Transverse colon (tissue), 4 donors: ENCODE measurements around the gene HOXB9. TPM values are rescaled to one million over a fixed set of nuclear protein-coding genes. Genes with fewer than 3 reads are reported as not detected.

Experiments
- DNase-seq: peaks from one replicate; pipeline ENCODE4 v3.0.0-alpha.2; 2019
- H3K27ac ChIP-seq, 4 donors: fragments of 200-600 bp; sonication (generic); 2 replicates each; pipeline ENCODE4 v1.5.1; 2016 to 2018; ENCODE audit warnings: inconsistent platforms in 4 of 4
- H3K27me3 ChIP-seq: fragments of 200-600 bp; sonication (generic); 2 replicates; pipeline ENCODE4 v1.5.1; 2017; ENCODE audit warnings: inconsistent platforms
- H3K36me3 ChIP-seq, 4 donors: fragments of 200-600 bp; sonication (generic); 2 replicates each; pipeline ENCODE4 v1.5.1; 2017 to 2019; ENCODE audit warnings: inconsistent platforms in 4 of 4
- H3K4me1 ChIP-seq, 4 donors: fragments of 200-600 bp; sonication (generic); 2 replicates each; pipeline ENCODE4 v1.5.1; 2017 to 2020; ENCODE audit warnings: inconsistent platforms in 4 of 4
- H3K4me3 ChIP-seq, 4 donors: fragments of 200-600 bp; sonication (generic); 1 replicate in 1 of 4; 2 replicates in 3 of 4; pipeline versions ENCODE4 v1.5.1 to v1.6.1; 2017 to 2019; ENCODE audit warnings: inconsistent platforms in 4 of 4
- H3K9me3 ChIP-seq, 2 donors: fragments of 200-600 bp; sonication (generic); 2 replicates each; pipeline ENCODE4 v1.5.1; 2017 to 2019; ENCODE audit warnings: inconsistent platforms in 2 of 2
- EP300 ChIP-seq: sonication (generic); formaldehyde crosslinking; IDR thresholded peaks from one replicate; pipeline ENCODE4 v1.6.1; 2017; ENCODE audit warnings: antibody characterized with exemption, low read depth
- POLR2A ChIP-seq: fragments of 450-650 bp; IDR thresholded peaks from one replicate; pipeline ENCODE4 v1.6.1; 2016; ENCODE audit warnings: antibody characterized with exemption, mild to moderate bottlenecking, moderate library complexity
- POLR2AphosphoS5 ChIP-seq, 3 donors: sonication (generic); formaldehyde crosslinking; IDR thresholded peaks; one replicate each; pipeline ENCODE4 v1.6.1; 2016; ENCODE audit warnings: antibody characterized with exemption in 3 of 3
- WGBS, 2 donors: methylation state at CpG; one replicate each; pipeline ENCODE4 v1.1.5; 2018; ENCODE audit warnings: low coverage in 1 of 2; 5-methylcytosine and 5-hydroxymethylcytosine counted together
- in situ Hi-C, 4 donors: fragments of 200-750 bp; cut with MboI; loops; one replicate each; pipeline versions ENCODE4 v1.15.0 to v1.15.1; 2017; ENCODE audit warnings: low sequenced_read_pairs in 3 of 4, low pct_ligation_motif_present in 1 of 4, low pct_unique_long_range_greater_than_20kb in 1 of 4
- intact Hi-C: fragments of 100-400 bp; cut with DNase I; formaldehyde crosslinking; loops from one replicate; pipeline ENCODE4 v1.15.1; 2023; ENCODE audit warnings: low total_unique reads
- total RNA-seq, 4 donors: library from RNA; depleted of rRNA; stranded (reverse); fragments of >200 nt; gene quantifications; one replicate each; pipeline ENCODE4 v1.1.0, GENCODE V29; 2016
- TF ChIP-seq, protein P1 (sequence below), 5 experiments: fragments of 200-600 bp in 3 of 5; fragments of 450-650 bp in 2 of 5; sonication (generic) in 3 of 5; IDR thresholded peaks; 1 replicate in 2 of 5; 2 replicates in 3 of 5; pipeline ENCODE4 v1.5.1; 2016 to 2017; ENCODE audit warnings: antibody characterized with exemption in 5 of 5, inconsistent platforms in 3 of 5, mild to moderate bottlenecking in 2 of 5, moderate library complexity in 1 of 5

Gene HOXB9
- total RNA-seq, 4 donors from 2014 or later = 19.8 to 54.3 (median 29.4) TPM

DNA sequence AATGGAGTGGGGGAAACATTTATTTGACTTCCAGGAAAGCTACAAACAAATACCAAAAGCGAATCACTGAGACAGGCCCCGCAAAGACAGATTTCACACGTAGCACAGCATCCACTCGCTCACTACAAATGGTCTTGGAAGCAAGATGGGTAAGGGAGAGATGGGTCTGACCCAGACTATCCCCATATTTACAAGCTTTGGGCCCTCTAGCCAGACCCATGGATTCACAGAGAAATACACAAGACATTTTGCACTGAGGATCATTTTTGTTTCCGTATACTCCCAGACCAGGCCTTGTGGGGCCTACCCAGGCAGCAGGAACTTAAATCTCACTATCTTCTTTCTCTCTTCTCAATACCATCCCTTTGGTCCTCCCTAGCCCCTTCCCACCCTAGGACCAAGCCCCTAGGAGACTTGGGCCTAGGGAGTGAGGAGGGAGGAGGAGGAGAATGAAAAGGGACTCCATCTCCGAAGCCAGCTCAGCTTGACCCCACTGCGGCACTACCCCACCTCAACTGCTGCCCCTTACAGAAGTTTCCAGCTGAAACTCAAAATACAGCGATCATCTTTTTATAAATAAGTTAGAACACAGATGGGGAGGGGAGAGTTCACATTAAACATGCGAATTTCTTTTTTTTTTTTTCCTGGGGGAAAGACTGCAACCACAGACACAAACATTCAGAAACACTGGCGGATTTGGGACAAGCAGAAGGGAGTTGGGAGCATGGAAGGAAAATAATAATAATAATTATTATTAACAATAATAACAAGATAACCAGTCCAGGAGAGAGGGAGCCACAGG is 34.7 kb downstream of the HOXB9 start:
- Histone ChIP-seq H3K4me1 (peaks cover 0 to 83% (median 32%) of the 10 kb centered on the region in 4 donors), H3K36me3 (peaks cover 0 to 5% (median 0%) of the 10 kb centered on the region in 4 donors), H3K4me3 (peak overlapping the region; percentile 4 to 64 (median 37)), H3K27me3 (peaks cover 5% of the 10 kb centered on the region), H3K27ac (peak overlapping the region; percentile 89 to 95 (median 92)), H3K9me3 (no peaks in the 10 kb centered on the region)
- WGBS, 2 donors = 59 to 63% methylated on average over 4 to 10 of the region's 10 CpGs
- in situ Hi-C loops = loop anchor here in 2 of 4 donors (5.0 to 10.0 kb wide), 3 partner anchors 97 to 247 kb away; no protein-coding TSS in a partner anchor
- no peak for DNase-seq
- intact Hi-C loops = no loop called here
- no peak for TF ChIP-seq EP300
- no peak for TF ChIP-seq POLR2AphosphoS5 (IDR thresholded peaks at IDR 0.05)
- TF ChIP-seq POLR2A = no peak
- TF ChIP-seq, protein P1, sequence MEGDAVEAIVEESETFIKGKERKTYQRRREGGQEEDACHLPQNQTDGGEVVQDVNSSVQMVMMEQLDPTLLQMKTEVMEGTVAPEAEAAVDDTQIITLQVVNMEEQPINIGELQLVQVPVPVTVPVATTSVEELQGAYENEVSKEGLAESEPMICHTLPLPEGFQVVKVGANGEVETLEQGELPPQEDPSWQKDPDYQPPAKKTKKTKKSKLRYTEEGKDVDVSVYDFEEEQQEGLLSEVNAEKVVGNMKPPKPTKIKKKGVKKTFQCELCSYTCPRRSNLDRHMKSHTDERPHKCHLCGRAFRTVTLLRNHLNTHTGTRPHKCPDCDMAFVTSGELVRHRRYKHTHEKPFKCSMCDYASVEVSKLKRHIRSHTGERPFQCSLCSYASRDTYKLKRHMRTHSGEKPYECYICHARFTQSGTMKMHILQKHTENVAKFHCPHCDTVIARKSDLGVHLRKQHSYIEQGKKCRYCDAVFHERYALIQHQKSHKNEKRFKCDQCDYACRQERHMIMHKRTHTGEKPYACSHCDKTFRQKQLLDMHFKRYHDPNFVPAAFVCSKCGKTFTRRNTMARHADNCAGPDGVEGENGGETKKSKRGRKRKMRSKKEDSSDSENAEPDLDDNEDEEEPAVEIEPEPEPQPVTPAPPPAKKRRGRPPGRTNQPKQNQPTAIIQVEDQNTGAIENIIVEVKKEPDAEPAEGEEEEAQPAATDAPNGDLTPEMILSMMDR (IDR thresholded peaks at IDR 0.05) = no peak

DNA sequence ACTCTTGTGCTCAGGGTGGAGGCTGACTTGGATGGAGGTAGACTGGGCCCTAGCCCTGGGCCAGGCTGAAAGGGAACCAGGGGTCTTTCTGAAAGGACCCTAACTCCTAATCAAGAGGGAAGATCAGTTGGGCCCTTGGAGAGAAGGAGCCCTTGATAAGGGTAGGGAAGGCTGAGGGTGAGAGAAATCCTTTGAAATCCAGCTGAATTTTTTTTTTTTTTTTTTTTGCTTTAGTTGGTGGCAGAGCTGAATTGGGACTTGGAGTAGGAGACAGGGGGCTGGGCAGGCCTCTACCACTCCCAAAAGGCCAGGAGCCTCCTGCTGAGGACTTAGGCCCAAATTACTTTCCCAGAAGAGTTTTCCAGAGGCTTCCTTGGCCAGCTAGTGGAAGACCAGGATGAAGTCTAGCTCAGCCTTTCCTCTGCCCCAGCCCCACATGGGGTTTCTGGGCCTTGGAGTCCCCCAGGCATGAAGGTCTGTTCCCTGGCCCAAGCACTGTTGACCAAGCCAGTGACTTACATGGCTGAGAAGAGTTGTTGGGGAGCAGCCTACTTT is 35.5 kb downstream of the HOXB9 start:
- Histone ChIP-seq H3K27me3 (peaks cover 5% of the 10 kb centered on the region), H3K36me3 (peaks cover 0 to 5% (median 0%) of the 10 kb centered on the region in 4 donors), H3K4me3 (peak overlapping the region in 3 of 4 donors; percentile 15 to 64 (median 33)), H3K9me3 (no peaks in the 10 kb centered on the region), H3K4me1 (peaks cover 0 to 84% (median 33%) of the 10 kb centered on the region in 4 donors), H3K27ac (peak overlapping the region; percentile 89 to 95 (median 92))
- in situ Hi-C loops = loop anchor here in 2 of 4 donors (5.0 to 10.0 kb wide), 3 partner anchors 96 to 246 kb away; no protein-coding TSS in a partner anchor
- intact Hi-C loops = no loop called here
- no peak for DNase-seq
- TF ChIP-seq POLR2AphosphoS5 (IDR thresholded peaks at IDR 0.05) = no peak

DNA sequence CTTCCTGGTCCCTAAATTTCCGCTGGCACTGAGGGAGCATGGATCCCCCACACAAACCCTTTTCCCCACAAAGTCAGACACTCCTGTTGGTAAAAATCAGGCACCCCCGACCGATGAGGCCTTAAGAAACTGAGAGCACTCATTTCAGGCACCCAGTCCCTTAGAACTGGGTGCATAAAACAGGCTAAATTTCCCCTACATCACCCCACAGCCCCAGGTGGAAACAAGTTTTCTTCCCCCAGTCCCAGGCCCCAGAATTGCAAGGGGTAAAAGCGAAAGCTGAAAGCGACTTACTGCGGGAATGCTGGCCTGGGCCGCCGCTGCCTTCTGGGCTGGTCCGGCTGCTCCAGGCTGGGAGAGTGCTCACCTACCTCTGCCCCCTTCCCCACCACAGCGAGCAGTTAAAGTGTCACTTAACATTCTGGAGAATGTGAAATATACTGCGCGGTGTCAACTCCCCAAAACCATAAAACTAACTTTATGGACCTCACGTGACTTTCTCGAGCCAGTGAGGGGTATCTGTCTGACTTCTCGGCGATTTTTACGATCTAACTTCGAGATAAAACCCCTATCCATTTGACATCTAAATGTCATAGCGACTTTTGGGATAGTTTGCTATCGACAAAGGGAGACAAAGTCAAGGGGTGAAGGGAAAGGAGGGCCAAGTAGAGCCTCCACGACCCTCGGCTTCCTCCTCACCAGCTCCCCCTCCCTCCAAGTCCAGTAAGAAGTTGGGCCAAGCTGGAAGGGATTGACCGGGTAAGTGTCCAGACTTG is 36.1 kb downstream of the HOXB9 start, which contains the start of gene HOXB3:
Gene HOXB3, minus strand, starts transcription at position 411 of the 776 bp plus-strand sequence. CDS start 37,767 bp downstream, outside the sequence.
- Histone ChIP-seq H3K27me3 (peaks cover 5% of the 10 kb centered on the region), H3K9me3 (no peaks in the 10 kb centered on the region), H3K36me3 (peaks cover 0 to 2% (median 0%) of the 10 kb centered on the region in 4 donors), H3K4me3 (peak within 1 kb of the TSS; percentile 15 to 64 (median 27)), H3K4me1 (peaks cover 0 to 80% (median 34%) of the 10 kb centered on the region in 4 donors), H3K27ac (peak within 1 kb of the TSS; percentile 89 to 95 (median 92))
- DNase-seq = no peak
- in situ Hi-C loops (loop anchor here in 2 of 4 donors (5.0 to 10.0 kb wide), 3 partner anchors 95 to 245 kb away; no protein-coding TSS in a partner anchor), intact Hi-C loops (no loop called here)
- 30 to 39% methylated on average over 11 to 23 of the region's 23 CpGs for WGBS, 2 donors
- TF ChIP-seq, protein P1 (IDR thresholded peaks at IDR 0.05) = no peak
- peak; percentile 51 to 80 (median 69) for TF ChIP-seq POLR2AphosphoS5 (IDR thresholded peaks at IDR 0.05)
- TF ChIP-seq POLR2A = peak; percentile 13
- TF ChIP-seq EP300 = no peak

DNA sequence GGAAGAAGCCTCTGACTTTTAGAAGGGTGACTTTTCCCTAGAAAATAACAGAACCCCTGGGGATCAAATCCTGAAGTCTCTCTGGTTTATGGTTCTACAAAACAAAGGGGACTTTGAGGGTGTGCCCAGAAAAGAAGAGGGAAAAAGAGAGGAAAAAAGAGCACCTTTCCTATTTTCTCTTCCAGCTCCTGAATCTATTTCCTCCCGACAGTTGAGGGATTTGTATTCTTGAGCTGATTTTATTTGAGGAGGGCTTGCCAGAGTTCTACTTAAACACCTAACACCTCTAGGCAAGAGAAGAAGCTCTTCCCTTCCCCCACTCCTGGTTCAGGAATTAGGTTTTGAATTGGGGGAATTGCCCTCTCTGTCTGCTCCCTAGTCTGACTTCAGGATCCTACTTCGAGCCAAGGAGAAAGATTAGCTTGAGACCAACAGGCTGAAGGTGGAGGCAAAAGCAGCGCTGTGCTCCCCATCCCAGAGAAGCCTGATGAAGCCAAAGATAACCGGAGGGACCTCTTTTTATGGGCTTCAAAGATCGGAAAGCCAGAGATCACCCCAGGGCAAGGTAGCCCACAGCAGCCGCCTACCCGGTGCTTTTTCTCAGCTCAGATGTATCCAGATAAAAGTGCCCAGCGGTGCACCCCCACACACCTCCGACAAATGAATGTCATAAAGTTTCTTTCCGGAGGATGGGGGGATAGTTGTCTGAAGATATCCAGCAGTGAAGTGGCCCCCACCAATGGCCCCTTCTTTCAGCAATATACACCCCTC is 36.9 kb downstream of the HOXB9 start:
- in situ Hi-C loops = no loop called here
- Histone ChIP-seq H3K27me3 (no peaks in the 10 kb centered on the region), H3K27ac (peak overlapping the region; percentile 89 to 95 (median 92)), H3K4me1 (peaks cover 2 to 80% (median 37%) of the 10 kb centered on the region in 4 donors), H3K9me3 (no peaks in the 10 kb centered on the region), H3K4me3 (peak overlapping the region; percentile 15 to 64 (median 31)), H3K36me3 (no peaks in the 10 kb centered on the region)
- WGBS, 2 donors = 38 to 44% methylated on average over 1 to 10 of the region's 10 CpGs
- intact Hi-C loops = no loop called here
- TF ChIP-seq POLR2AphosphoS5 (IDR thresholded peaks at IDR 0.05) (no peak), EP300 (no peak), POLR2A (no peak)
- TF ChIP-seq, protein P1 (IDR thresholded peaks at IDR 0.05) = no peak
- no peak for DNase-seq
